Colonic mucosa (tissue), 4 donors: Measurements from ENCODE around the gene NELFA. TPM values are rescaled to one million over a fixed set of nuclear protein-coding genes. Genes with fewer than 3 reads are reported as not detected.
A peak's percentile ranks its signal among the peaks of the same experiment; 100 is the strongest.

Experiments used
- DNase-seq: peaks from one replicate; pipeline ENCODE4 v3.0.0-alpha.2; 2020
- H3K27ac ChIP-seq: fragments of 200-600 bp; one replicate; pipeline ENCODE4 v1.8.0; 2021
- H3K27me3 ChIP-seq: fragments of 200-600 bp; one replicate; pipeline ENCODE4 v1.8.0; 2021
- H3K36me3 ChIP-seq: fragments of 200-600 bp; one replicate; pipeline ENCODE4 v1.8.0; 2021
- H3K4me1 ChIP-seq: fragments of 200-600 bp; one replicate; pipeline ENCODE4 v1.8.0; 2021; ENCODE audit warnings: mild to moderate bottlenecking
- H3K4me3 ChIP-seq: fragments of 200-600 bp; one replicate; pipeline ENCODE4 v1.8.0; 2021
- H3K9ac ChIP-seq, 2 donors: one replicate each; pipeline ENCODE4 v1.7.0; 2013; ENCODE audit warnings: control low read depth in 2 of 2, low read depth in 2 of 2, low read length in 2 of 2
- H3K9me3 ChIP-seq: fragments of 200-600 bp; one replicate; pipeline ENCODE4 v1.8.0; 2021
- CTCF ChIP-seq: fragments of 200-600 bp; IDR thresholded peaks from one replicate; pipeline ENCODE4 v1.8.0; 2022; ENCODE audit warnings: antibody characterized with exemption, mild to moderate bottlenecking
- intact Hi-C: fragments of 100-400 bp; cut with DNase I; formaldehyde crosslinking; loops from one replicate; pipeline ENCODE4 v1.14.1; 2022
- total RNA-seq, 2 donors: library from RNA; stranded (reverse); fragmentation: NEBNext Ultra II Directional in 1 of 2; extraction: Animal tissue kit (Norgen Biotek cat#: 25700) in 1 of 2; gene quantifications; one replicate each; pipeline ENCODE4 v1.2.1, GENCODE V29; 2021
- donor health status: healthy.
- donor health status: DM: no; HTN: no; CAD: no.
- donor health status: DM: no; HTN: no; CAD: no.

The NELFA gene
- total RNA-seq, 2 donors from 2014 or later = 25.7 to 41.5 TPM

- no peak for TF ChIP-seq CTCF
- no peak for DNase-seq
These were observed 22.8 kb downstream of the NELFA start for GRCh38 chr4:1985780-1986577.

GRCh38 chr4:1985294-1985693, 23.5 kb downstream of the NELFA start:
- H3K9ac ChIP-seq = no peak overlapping the region
- no peaks in the 10 kb centered on the region for H3K27me3 ChIP-seq
- H3K36me3 ChIP-seq = peaks cover 9% of the 10 kb centered on the region
- no peaks in the 10 kb centered on the region for H3K4me1 ChIP-seq
- TF ChIP-seq CTCF = no peak
- no peak for DNase-seq
- intact Hi-C loops = no loop called here
- no peaks in the 10 kb centered on the region for H3K9me3 ChIP-seq
- H3K4me3 ChIP-seq = no peak overlapping the region
- no peak overlapping the region for H3K27ac ChIP-seq

More at GRCh38 chr4:1985780-1986577, 22.8 kb downstream of the NELFA start:
- H3K9me3 ChIP-seq = no peaks in the 10 kb centered on the region
- intact Hi-C loops = no loop called here
- H3K27me3 ChIP-seq = no peaks in the 10 kb centered on the region
- no peak overlapping the region for H3K27ac ChIP-seq
- no peak overlapping the region for H3K9ac ChIP-seq
- H3K36me3 ChIP-seq = peaks cover 9% of the 10 kb centered on the region
- no peak overlapping the region for H3K4me3 ChIP-seq
- no peaks in the 10 kb centered on the region for H3K4me1 ChIP-seq

GRCh38 chr4:1984406-1985191, 24.2 kb downstream of the NELFA start:
- peak; percentile 16 for DNase-seq

GRCh38 chr4:1983846-1984405, 24.8 kb downstream of the NELFA start:
- intact Hi-C loops = no loop called here

More at GRCh38 chr4:1984406-1985191, 24.2 kb downstream of the NELFA start:
- no peaks in the 10 kb centered on the region for H3K4me1 ChIP-seq
- no peak overlapping the region for H3K27ac ChIP-seq
- H3K4me3 ChIP-seq = no peak overlapping the region
- TF ChIP-seq CTCF = no peak
- H3K9me3 ChIP-seq = no peaks in the 10 kb centered on the region
- intact Hi-C loops = no loop called here
- no peak overlapping the region for H3K9ac ChIP-seq
- no peaks in the 10 kb centered on the region for H3K27me3 ChIP-seq
- peaks cover 9% of the 10 kb centered on the region for H3K36me3 ChIP-seq

More at GRCh38 chr4:1983846-1984405, 24.8 kb downstream of the NELFA start:
- H3K4me1 ChIP-seq = no peaks in the 10 kb centered on the region
- no peaks in the 10 kb centered on the region for H3K27me3 ChIP-seq
- TF ChIP-seq CTCF = no peak
- H3K27ac ChIP-seq = no peak overlapping the region
- no peaks in the 10 kb centered on the region for H3K9me3 ChIP-seq
- DNase-seq = no peak
- H3K36me3 ChIP-seq = peaks cover 9% of the 10 kb centered on the region
- H3K9ac ChIP-seq = no peak overlapping the region
- no peak overlapping the region for H3K4me3 ChIP-seq
